ENCODE measurements around the gene CTIF.

The CTIF gene

GRCh38 chr18:48589797-48590519 is 51.1 kb downstream of the CTIF start:
- Histone ChIP-seq H3K4me3 (ENCODE audit: insufficient read depth, low read length, poor library complexity, severe bottlenecking) (no peak overlapping the region), H3K27ac (ENCODE audit: low read depth, low read length) (no peak overlapping the region), H3F3A (ENCODE audit: insufficient read depth) (no peaks in the 10 kb centered on the region), H3K36me3 (ENCODE audit: low read length) (no peaks in the 10 kb centered on the region), H3K4me2 (ENCODE audit: low read depth, low read length, poor library complexity, severe bottlenecking) (no peak overlapping the region), H3K9ac (ENCODE audit: low read length) (no peak overlapping the region), H2AFZ (ENCODE audit: low read depth, low read length, severe bottlenecking) (no peak overlapping the region), H3K9me2 (replicated peaks; ENCODE audit: insufficient read depth, low read length) (no peaks in the 10 kb centered on the region), H3K27me3 (ENCODE audit: low read length) (no peaks in the 10 kb centered on the region), H3K79me2 (ENCODE audit: insufficient read depth, low read length) (no peaks in the 10 kb centered on the region), H3K9me3 (ENCODE audit: insufficient read depth, low read length) (no peaks in the 10 kb centered on the region), H4K20me1 (ENCODE audit: low read depth, low read length) (no peaks in the 10 kb centered on the region)
- TF ChIP-seq CTCF (IDR thresholded peaks at IDR 0.05; ENCODE audit: insufficient read depth, low read length, poor library complexity, severe bottlenecking) (no peak), EZH2phosphoT487 (conservative IDR thresholded peaks at IDR 0.05; ENCODE audit: low read length) (no peak)

GRCh38 chr18:48590678-48591077 is 51.8 kb downstream of the CTIF start:
- no peaks in the 10 kb centered on the region for H3K36me3 ChIP-seq (ENCODE audit: low read length)
- no peak overlapping the region for H3K27ac ChIP-seq (ENCODE audit: low read depth, low read length)
- no peaks in the 10 kb centered on the region for H3K27me3 ChIP-seq (ENCODE audit: low read length)
- H3K9me3 ChIP-seq (ENCODE audit: insufficient read depth, low read length): no peaks in the 10 kb centered on the region
- H2AFZ ChIP-seq (ENCODE audit: low read depth, low read length, severe bottlenecking): no peak overlapping the region
- no peaks in the 10 kb centered on the region for H3F3A ChIP-seq (ENCODE audit: insufficient read depth)
- H3K9ac ChIP-seq (ENCODE audit: low read length): no peak overlapping the region
- TF ChIP-seq EZH2phosphoT487 (conservative IDR thresholded peaks at IDR 0.05; ENCODE audit: low read length) (no peak), CTCF (IDR thresholded peaks at IDR 0.05; ENCODE audit: insufficient read depth, low read length, poor library complexity, severe bottlenecking) (no peak)
- H4K20me1 ChIP-seq (ENCODE audit: low read depth, low read length): no peaks in the 10 kb centered on the region
- no peaks in the 10 kb centered on the region for H3K9me2 ChIP-seq (replicated peaks; ENCODE audit: insufficient read depth, low read length)
- H3K4me2 ChIP-seq (ENCODE audit: low read depth, low read length, poor library complexity, severe bottlenecking): no peak overlapping the region
- H3K4me3 ChIP-seq (ENCODE audit: insufficient read depth, low read length, poor library complexity, severe bottlenecking): no peak overlapping the region
- no peaks in the 10 kb centered on the region for H3K79me2 ChIP-seq (ENCODE audit: insufficient read depth, low read length)

GRCh38 chr18:48592540-48593171 is 53.8 kb downstream of the CTIF start:
- Histone ChIP-seq H3K4me3 (ENCODE audit: insufficient read depth, low read length, poor library complexity, severe bottlenecking) (no peak overlapping the region), H4K20me1 (ENCODE audit: low read depth, low read length) (no peaks in the 10 kb centered on the region), H3F3A (ENCODE audit: insufficient read depth) (no peaks in the 10 kb centered on the region), H3K27ac (ENCODE audit: low read depth, low read length) (no peak overlapping the region), H3K36me3 (ENCODE audit: low read length) (no peaks in the 10 kb centered on the region), H3K4me2 (ENCODE audit: low read depth, low read length, poor library complexity, severe bottlenecking) (no peak overlapping the region), H3K9ac (ENCODE audit: low read length) (no peak overlapping the region), H3K27me3 (ENCODE audit: low read length) (no peaks in the 10 kb centered on the region), H2AFZ (ENCODE audit: low read depth, low read length, severe bottlenecking) (no peak overlapping the region), H3K9me3 (ENCODE audit: insufficient read depth, low read length) (no peaks in the 10 kb centered on the region), H3K9me2 (replicated peaks; ENCODE audit: insufficient read depth, low read length) (no peaks in the 10 kb centered on the region), H3K79me2 (ENCODE audit: insufficient read depth, low read length) (no peaks in the 10 kb centered on the region)
- TF ChIP-seq CTCF (IDR thresholded peaks at IDR 0.05; ENCODE audit: insufficient read depth, low read length, poor library complexity, severe bottlenecking) (no peak), EZH2phosphoT487 (conservative IDR thresholded peaks at IDR 0.05; ENCODE audit: low read length) (no peak)
